ENCODE data around the gene PHTF1.

PHTF1 gene

DNA sequence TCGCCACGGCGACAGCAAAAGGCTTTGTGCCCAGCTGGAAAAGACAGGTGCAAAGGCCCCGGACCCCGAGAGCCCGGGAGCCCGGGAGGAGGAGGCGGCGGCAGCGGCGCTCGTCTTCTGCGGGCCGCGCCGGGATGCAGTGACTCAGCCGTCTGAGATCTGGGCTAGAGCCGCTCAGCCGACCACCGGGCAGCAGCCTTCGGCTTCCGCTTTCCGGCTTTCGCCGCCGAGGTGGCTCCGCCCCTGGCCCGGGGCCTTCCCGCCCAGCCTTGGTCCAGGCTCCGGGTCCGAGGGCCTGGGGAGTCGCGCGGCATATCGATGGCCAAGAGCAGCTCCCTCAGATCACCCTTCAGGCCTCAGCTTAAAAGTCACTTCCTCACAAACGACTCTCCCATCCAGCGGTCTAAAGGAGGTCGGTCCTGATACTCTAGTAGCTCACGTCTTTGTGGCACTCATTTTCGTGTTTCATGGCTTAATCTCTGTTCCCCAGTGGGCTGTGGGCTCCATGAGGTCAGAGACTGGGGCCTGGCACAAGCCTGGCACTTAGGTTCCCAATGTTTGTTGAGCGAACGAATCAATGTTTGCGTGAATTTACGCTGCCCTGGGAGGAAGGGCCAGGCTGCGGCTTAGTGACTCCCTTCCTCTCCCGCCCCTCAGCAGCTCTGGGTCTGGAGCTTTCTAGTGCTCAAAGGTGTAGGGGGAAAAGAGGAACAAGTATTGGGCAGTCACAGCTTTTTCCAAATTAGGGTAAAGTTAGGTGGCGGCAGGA, at the start of gene PHTF1:
Gene PHTF1, minus strand, starts transcription at position 154 of the 769 bp plus-strand sequence. CDS start 783 bp downstream, outside the sequence.
- Histone ChIP-seq H3K4me1 (ENCODE audit: control insufficient read depth in 1 of 2, insufficient read depth in 2 of 2, low read length in 2 of 2) (peaks cover 3 to 18% of the 10 kb centered on the region in 2 donors), H3K36me3 (ENCODE audit: control insufficient read depth in 1 of 2, insufficient read depth in 2 of 2, low read length in 2 of 2) (peaks cover 0 to 10% of the 10 kb centered on the region in 2 donors), H3K9me3 (ENCODE audit: control insufficient read depth in 1 of 2, low read length in 2 of 2) (no peaks in the 10 kb centered on the region), H3K27me3 (ENCODE audit: low read depth, low read length) (no peaks in the 10 kb centered on the region), H3K27ac (ENCODE audit: low read length) (peak within 1 kb of the TSS; percentile 100), H3K4me3 (ENCODE audit: low read depth in 1 of 2, low read length in 2 of 2) (peak within 1 kb of the TSS; percentile 97 to 99)

DNA sequence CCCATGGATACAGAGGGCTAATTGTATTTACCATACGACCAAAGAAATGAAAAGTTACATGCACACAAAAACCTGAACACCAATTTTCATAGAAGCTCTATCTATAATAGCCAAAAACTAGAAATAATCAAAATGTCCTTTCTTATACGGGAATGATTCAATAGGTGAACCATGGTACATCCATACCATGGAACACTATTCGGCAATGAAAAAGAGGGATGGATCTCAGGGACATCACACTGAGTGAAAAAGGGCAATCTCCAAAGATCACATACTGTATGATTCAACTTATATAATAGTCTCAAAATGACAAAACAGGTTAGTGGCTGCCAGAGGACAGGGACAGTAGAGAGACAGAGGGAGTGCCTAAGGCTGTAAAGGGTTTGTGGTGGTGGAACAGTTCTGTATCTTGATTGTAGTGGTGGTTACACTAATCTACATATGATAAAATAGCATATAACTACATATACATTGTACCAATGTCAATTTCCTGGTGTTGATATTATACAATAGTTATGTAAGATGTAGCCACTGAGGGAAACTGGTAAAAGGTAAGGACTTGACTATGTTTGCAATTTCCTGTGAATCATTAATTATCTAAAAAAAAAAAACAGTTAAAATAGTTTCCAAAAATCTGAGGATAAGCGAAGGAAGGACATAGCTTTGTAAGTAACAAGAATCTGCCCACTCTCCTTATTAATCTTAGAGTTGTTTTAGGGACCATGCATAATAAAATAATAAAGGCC, 49.3 kb upstream of the PHTF1 start:
- Histone ChIP-seq H3K27me3 (ENCODE audit: low read depth, low read length) (no peaks in the 10 kb centered on the region), H3K4me1 (ENCODE audit: control insufficient read depth in 1 of 2, insufficient read depth in 2 of 2, low read length in 2 of 2) (peaks cover 20 to 38% of the 10 kb centered on the region in 2 donors), H3K9me3 (ENCODE audit: control insufficient read depth in 1 of 2, low read length in 2 of 2) (no peaks in the 10 kb centered on the region), H3K27ac (ENCODE audit: low read length) (peak overlapping the region; percentile 33), H3K36me3 (ENCODE audit: control insufficient read depth in 1 of 2, insufficient read depth in 2 of 2, low read length in 2 of 2) (peaks cover 0 to 4% of the 10 kb centered on the region in 2 donors), H3K4me3 (ENCODE audit: low read depth in 1 of 2, low read length in 2 of 2) (no peak overlapping the region)

DNA sequence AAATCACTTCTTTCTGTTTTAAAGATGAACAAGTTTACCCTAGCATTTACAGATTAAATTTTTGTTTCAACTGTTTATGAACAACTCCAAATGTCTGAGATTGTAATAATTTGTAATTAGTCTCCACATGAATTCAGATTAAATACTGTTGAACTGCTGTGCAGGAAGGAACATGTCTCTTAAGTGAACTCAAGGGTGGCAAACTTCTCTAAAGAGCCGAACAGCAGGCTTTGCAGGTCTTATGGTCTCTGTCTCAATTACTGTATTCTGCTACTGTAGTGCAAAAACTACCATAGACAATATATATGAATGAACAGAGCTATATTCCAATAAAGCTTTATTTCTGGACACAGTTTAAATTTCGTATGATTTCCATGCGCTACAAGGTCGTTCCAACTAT, 46.4 kb upstream of the PHTF1 start:
- no peak overlapping the region for H3K27ac ChIP-seq (ENCODE audit: low read length)
- H3K27me3 ChIP-seq (ENCODE audit: low read depth, low read length) = no peaks in the 10 kb centered on the region
- no peak overlapping the region for H3K4me3 ChIP-seq (ENCODE audit: low read depth in 1 of 2, low read length in 2 of 2)
- peaks cover 0 to 4% of the 10 kb centered on the region in 2 donors for H3K36me3 ChIP-seq (ENCODE audit: control insufficient read depth in 1 of 2, insufficient read depth in 2 of 2, low read length in 2 of 2)
- H3K4me1 ChIP-seq (ENCODE audit: control insufficient read depth in 1 of 2, insufficient read depth in 2 of 2, low read length in 2 of 2) = peaks cover 20 to 53% of the 10 kb centered on the region in 2 donors
- H3K9me3 ChIP-seq (ENCODE audit: control insufficient read depth in 1 of 2, low read length in 2 of 2) = no peaks in the 10 kb centered on the region

DNA sequence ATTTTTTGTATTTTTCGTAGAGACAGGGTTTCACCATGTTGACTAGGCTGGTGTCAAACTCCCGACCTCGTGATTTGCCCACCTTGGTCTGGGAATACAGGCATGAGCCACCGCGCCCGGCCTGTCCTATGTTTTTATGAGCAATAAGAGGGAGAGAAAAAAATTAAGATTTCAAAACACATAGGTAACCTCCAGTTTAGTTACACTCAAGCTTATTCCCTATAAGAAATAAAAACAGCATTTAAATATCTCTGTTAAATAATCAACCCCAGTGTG, 45.9 kb upstream of the PHTF1 start:
- Histone ChIP-seq H3K27ac (ENCODE audit: low read length) (no peak overlapping the region), H3K9me3 (ENCODE audit: control insufficient read depth in 1 of 2, low read length in 2 of 2) (no peaks in the 10 kb centered on the region), H3K4me1 (ENCODE audit: control insufficient read depth in 1 of 2, insufficient read depth in 2 of 2, low read length in 2 of 2) (peaks cover 19 to 54% of the 10 kb centered on the region in 2 donors), H3K4me3 (ENCODE audit: low read depth in 1 of 2, low read length in 2 of 2) (no peak overlapping the region), H3K27me3 (ENCODE audit: low read depth, low read length) (no peaks in the 10 kb centered on the region), H3K36me3 (ENCODE audit: control insufficient read depth in 1 of 2, insufficient read depth in 2 of 2, low read length in 2 of 2) (peaks cover 0 to 4% of the 10 kb centered on the region in 2 donors)

DNA sequence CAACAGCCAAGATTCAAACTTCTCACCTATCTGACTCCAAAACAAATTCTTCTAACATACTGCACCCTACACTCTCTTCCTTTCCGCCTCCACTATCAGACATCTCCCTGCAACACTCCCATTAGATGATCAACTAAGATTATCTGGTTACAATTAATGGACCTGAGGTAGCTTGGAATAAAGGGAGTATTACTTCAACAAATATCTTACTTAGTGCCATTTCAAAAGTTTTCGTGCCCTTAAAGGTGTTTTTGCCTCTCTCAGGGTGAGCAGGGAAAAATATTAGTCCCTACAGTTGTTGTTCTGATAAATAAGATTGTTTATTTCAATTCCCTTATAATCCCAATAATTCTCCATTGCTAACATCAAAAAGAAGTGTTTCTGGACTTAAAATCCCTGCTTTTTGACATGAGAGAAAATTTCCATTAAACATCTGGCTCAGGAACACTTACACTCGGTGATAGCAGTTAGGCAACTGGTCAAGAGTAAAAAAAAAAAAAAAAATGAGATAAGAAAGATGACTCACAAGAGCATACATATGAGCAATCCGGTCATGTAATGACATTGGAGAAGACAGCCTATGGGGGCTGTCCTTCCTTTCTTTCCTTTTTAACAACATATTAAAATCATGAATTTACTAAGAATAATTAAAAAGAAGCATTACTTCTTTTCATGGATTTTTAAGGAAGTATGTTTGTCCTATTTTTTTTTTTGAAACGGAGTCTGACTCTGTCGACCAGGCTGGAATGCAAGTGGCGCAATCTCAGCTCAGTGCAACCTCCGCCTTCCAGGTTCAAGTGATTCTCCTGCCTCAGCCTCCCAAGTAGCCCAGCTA, 45.4 kb upstream of the PHTF1 start:
- peaks cover 0 to 4% of the 10 kb centered on the region in 2 donors for H3K36me3 ChIP-seq (ENCODE audit: control insufficient read depth in 1 of 2, insufficient read depth in 2 of 2, low read length in 2 of 2)
- no peak overlapping the region for H3K27ac ChIP-seq (ENCODE audit: low read length)
- no peak overlapping the region for H3K4me3 ChIP-seq (ENCODE audit: low read depth in 1 of 2, low read length in 2 of 2)
- no peaks in the 10 kb centered on the region for H3K9me3 ChIP-seq (ENCODE audit: control insufficient read depth in 1 of 2, low read length in 2 of 2)
- H3K27me3 ChIP-seq (ENCODE audit: low read depth, low read length) = no peaks in the 10 kb centered on the region
- peaks cover 14 to 51% of the 10 kb centered on the region in 2 donors for H3K4me1 ChIP-seq (ENCODE audit: control insufficient read depth in 1 of 2, insufficient read depth in 2 of 2, low read length in 2 of 2)

DNA sequence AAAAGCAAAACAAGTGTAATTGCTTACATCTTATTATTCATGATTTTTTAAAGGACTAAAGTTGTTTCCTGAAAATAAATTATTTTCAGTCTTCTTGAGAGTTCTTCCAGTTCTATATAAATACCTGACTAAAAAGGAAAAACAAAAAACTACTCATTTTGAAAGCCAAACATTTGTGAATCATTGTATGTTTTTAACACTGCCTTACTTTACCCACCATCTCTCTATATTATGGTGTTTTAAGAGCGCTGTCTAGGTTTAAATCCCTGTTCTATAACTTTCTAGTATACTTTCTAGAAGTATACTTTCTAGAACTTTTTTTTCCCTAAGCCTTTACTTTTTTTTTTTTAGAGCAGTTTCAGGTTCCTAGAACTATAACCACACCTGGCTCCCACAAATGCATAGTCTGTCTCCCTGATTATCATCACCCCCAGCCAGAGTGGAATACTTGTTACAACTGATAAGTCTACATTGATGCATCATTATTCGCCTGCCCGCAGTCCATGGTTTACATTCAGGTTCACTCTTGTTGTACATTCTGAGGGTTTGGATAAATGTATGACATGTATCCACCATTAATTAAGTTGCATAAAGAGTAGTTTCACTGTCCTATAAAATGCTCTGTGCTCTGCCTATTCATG, 43.2 kb upstream of the PHTF1 start:
- Histone ChIP-seq H3K27ac (ENCODE audit: low read length) (no peak overlapping the region), H3K36me3 (ENCODE audit: control insufficient read depth in 1 of 2, insufficient read depth in 2 of 2, low read length in 2 of 2) (no peaks in the 10 kb centered on the region), H3K27me3 (ENCODE audit: low read depth, low read length) (no peaks in the 10 kb centered on the region), H3K4me1 (ENCODE audit: control insufficient read depth in 1 of 2, insufficient read depth in 2 of 2, low read length in 2 of 2) (peaks cover 5 to 48% of the 10 kb centered on the region in 2 donors), H3K4me3 (ENCODE audit: low read depth in 1 of 2, low read length in 2 of 2) (no peak overlapping the region), H3K9me3 (ENCODE audit: control insufficient read depth in 1 of 2, low read length in 2 of 2) (no peaks in the 10 kb centered on the region)

DNA sequence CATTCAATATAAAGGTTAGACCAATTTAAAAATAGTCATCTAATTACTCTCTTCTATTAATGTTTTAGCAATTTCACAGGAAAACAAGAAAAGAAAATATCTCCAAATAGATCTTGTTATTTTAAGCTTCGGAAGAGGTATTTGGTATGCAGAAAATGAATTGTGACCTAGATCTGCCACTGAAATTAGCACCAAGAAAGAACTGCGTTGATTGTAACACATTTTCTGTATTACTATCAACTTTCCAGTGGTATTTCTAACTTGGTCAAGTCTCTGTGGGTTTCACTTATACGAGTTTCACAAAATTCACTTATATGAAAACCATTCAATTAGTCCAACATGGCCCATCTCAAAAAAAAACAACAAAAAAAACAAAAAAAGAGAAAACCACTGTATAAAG, 41.2 kb upstream of the PHTF1 start:
- H3K27me3 ChIP-seq (ENCODE audit: low read depth, low read length) = no peaks in the 10 kb centered on the region
- H3K4me3 ChIP-seq (ENCODE audit: low read depth in 1 of 2, low read length in 2 of 2) = no peak overlapping the region
- no peak overlapping the region for H3K27ac ChIP-seq (ENCODE audit: low read length)
- H3K36me3 ChIP-seq (ENCODE audit: control insufficient read depth in 1 of 2, insufficient read depth in 2 of 2, low read length in 2 of 2) = peaks cover 9 to 11% of the 10 kb centered on the region in 2 donors
- peaks cover 4 to 47% of the 10 kb centered on the region in 2 donors for H3K4me1 ChIP-seq (ENCODE audit: control insufficient read depth in 1 of 2, insufficient read depth in 2 of 2, low read length in 2 of 2)
- H3K9me3 ChIP-seq (ENCODE audit: control insufficient read depth in 1 of 2, low read length in 2 of 2) = no peaks in the 10 kb centered on the region

DNA sequence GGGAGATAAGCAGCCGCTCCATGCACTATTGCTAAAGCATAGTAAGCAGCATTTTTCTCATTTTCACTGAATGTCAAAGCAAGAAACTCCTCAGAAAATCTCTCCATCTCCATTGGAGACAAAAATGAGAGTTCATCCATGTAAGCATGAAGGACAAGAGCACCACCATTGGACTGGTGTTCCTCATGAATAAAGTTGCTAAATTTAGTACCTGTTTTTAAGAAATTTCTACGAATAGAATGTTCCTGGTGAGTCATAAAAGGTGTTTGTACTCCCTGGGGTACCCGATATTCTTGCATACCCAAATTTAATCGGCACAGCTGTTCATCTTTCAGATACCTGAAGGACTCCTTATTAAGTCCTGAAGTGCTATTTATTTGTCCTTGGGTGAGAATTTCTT, 38.2 kb upstream of the PHTF1 start:
- Histone ChIP-seq H3K27ac (ENCODE audit: low read length) (no peak overlapping the region), H3K9me3 (ENCODE audit: control insufficient read depth in 1 of 2, low read length in 2 of 2) (no peaks in the 10 kb centered on the region), H3K4me3 (ENCODE audit: low read depth in 1 of 2, low read length in 2 of 2) (no peak overlapping the region), H3K4me1 (ENCODE audit: control insufficient read depth in 1 of 2, insufficient read depth in 2 of 2, low read length in 2 of 2) (peaks cover 2 to 30% of the 10 kb centered on the region in 2 donors), H3K36me3 (ENCODE audit: control insufficient read depth in 1 of 2, insufficient read depth in 2 of 2, low read length in 2 of 2) (peaks cover 9 to 17% of the 10 kb centered on the region in 2 donors), H3K27me3 (ENCODE audit: low read depth, low read length) (no peaks in the 10 kb centered on the region)

DNA sequence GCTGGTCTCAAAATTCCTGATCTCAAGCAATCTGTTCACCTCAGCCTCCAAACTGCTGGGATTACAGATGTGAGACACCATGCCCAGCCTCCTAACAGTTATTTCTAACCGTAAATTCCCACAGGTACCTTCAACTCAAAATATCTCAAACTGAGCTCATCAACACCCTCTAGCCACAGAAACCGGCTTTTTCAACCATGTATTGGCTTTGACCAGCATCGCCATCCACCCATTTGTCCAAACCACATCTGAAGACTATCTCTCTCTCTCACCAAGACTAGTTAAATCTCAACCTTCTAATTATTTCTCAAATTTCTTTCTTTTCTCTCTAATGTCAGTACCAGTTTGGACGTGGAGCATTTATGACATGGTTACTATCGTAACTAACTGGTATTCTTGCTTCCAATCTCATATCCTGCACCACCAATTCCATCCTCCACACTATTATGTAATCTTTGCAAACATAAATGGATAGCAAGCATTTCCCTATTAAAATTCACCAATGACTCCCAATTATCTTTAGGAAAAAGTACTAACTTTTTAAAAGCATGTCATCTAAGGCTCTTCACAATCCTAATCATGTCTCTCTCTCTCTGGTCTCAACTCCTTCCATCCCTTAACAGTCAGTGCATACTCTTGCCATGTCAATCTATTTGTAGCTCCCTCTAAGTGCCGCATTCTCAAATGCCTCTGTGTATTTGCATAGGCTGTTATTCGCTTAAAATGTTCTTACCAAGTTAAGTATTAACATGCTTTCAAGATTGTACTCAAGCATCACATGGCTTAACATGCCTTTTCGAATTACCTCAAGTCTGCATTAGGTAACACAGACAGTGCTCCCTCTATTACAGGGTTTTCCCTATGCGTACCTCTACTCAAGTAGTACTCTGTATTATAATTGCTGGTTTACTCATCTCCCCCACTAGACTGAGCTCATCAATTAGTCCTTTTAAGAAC, 34.9 kb upstream of the PHTF1 start:
- no peak overlapping the region for H3K27ac ChIP-seq (ENCODE audit: low read length)

DNA sequence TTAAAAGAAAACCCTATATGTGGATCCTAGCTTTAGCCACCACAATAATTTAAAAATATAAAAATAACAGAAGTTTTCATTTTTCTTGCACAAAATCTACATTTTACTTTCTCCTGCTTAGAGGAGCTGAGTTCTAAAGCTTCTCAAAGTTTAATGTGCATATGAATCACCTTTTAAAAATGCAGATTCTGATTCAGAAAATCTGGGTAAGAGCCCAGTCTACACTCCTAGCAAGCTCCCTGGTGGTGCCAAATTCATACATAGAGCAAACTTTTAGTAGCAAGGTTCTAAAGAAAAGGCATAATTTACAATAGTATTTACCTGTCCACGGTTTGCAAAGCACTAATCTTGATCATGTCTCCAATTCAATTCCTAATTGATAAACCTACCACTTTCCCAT, 33.7 kb upstream of the PHTF1 start:
- Histone ChIP-seq H3K4me3 (ENCODE audit: low read depth in 1 of 2, low read length in 2 of 2) (no peak overlapping the region), H3K27me3 (ENCODE audit: low read depth, low read length) (no peaks in the 10 kb centered on the region), H3K9me3 (ENCODE audit: control insufficient read depth in 1 of 2, low read length in 2 of 2) (no peaks in the 10 kb centered on the region), H3K4me1 (ENCODE audit: control insufficient read depth in 1 of 2, insufficient read depth in 2 of 2, low read length in 2 of 2) (peaks cover 0 to 27% of the 10 kb centered on the region in 2 donors), H3K36me3 (ENCODE audit: control insufficient read depth in 1 of 2, insufficient read depth in 2 of 2, low read length in 2 of 2) (peaks cover 9 to 17% of the 10 kb centered on the region in 2 donors), H3K27ac (ENCODE audit: low read length) (no peak overlapping the region)

More for the DNA sequence above, 34.9 kb upstream of the PHTF1 start:
- Histone ChIP-seq H3K27me3 (ENCODE audit: low read depth, low read length) (no peaks in the 10 kb centered on the region), H3K36me3 (ENCODE audit: control insufficient read depth in 1 of 2, insufficient read depth in 2 of 2, low read length in 2 of 2) (peaks cover 9 to 17% of the 10 kb centered on the region in 2 donors), H3K4me1 (ENCODE audit: control insufficient read depth in 1 of 2, insufficient read depth in 2 of 2, low read length in 2 of 2) (peaks cover 0 to 20% of the 10 kb centered on the region in 2 donors), H3K4me3 (ENCODE audit: low read depth in 1 of 2, low read length in 2 of 2) (no peak overlapping the region), H3K9me3 (ENCODE audit: control insufficient read depth in 1 of 2, low read length in 2 of 2) (no peaks in the 10 kb centered on the region)

Measured in muscle layer of duodenum (tissue), 2 donors.